Thyroid gland (tissue), 4 donors: ENCODE data around the gene TBXAS1.

Source experiments
- POLR2A ChIP-seq, 2 donors: fragments of 450-650 bp; IDR thresholded peaks; one replicate each; pipeline ENCODE4 v1.6.1; 2017; ENCODE audit warnings: antibody characterized with exemption in 2 of 2, mild to moderate bottlenecking in 2 of 2, moderate library complexity in 1 of 2
- TF ChIP-seq, protein P1 (sequence below), 6 experiments: fragments of 200-600 bp in 3 of 6; fragments of 450-650 bp in 3 of 6; sonication (generic) in 3 of 6; IDR thresholded peaks; one replicate each; pipeline ENCODE4 v1.5.1; 2016 to 2019; ENCODE audit warnings: antibody characterized with exemption in 6 of 6, mild to moderate bottlenecking in 2 of 6, inconsistent platforms in 1 of 6, moderate library complexity in 1 of 6

- TF ChIP-seq, protein P1, sequence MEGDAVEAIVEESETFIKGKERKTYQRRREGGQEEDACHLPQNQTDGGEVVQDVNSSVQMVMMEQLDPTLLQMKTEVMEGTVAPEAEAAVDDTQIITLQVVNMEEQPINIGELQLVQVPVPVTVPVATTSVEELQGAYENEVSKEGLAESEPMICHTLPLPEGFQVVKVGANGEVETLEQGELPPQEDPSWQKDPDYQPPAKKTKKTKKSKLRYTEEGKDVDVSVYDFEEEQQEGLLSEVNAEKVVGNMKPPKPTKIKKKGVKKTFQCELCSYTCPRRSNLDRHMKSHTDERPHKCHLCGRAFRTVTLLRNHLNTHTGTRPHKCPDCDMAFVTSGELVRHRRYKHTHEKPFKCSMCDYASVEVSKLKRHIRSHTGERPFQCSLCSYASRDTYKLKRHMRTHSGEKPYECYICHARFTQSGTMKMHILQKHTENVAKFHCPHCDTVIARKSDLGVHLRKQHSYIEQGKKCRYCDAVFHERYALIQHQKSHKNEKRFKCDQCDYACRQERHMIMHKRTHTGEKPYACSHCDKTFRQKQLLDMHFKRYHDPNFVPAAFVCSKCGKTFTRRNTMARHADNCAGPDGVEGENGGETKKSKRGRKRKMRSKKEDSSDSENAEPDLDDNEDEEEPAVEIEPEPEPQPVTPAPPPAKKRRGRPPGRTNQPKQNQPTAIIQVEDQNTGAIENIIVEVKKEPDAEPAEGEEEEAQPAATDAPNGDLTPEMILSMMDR (IDR thresholded peaks at IDR 0.05) = no peak
- TF ChIP-seq POLR2A (IDR thresholded peaks at IDR 0.05) = no peak
Measured at GRCh38 chr7:139976055-139976837, 147.2 kb downstream of the TBXAS1 start.
